Muscle of leg (tissue), 16 donors: ENCODE data around the gene PTPRJ. TPM values are rescaled to one million over a fixed set of nuclear protein-coding genes. Genes with fewer than 3 reads are reported as not detected.
"Not testable (repeated sequence)": the region's sequence is repeated elsewhere in the genome, so short reads cannot be mapped to it uniquely, and the experiment has no call there.

Source experiments
- DNase-seq: peaks from one replicate; pipeline ENCODE4 v3.0.0; 2013
- H3K27ac ChIP-seq: one replicate; pipeline ENCODE4 v1.5.1; 2013; ENCODE audit warnings: mild to moderate bottlenecking, low read length, control low read depth
- H3K27me3 ChIP-seq: one replicate; pipeline ENCODE4 v1.6.1; 2013; ENCODE audit warnings: low read length; ENCODE audit not compliant: control insufficient read depth, insufficient read depth
- H3K36me3 ChIP-seq: one replicate; pipeline ENCODE4 v1.6.1; 2013; ENCODE audit warnings: low read length; ENCODE audit not compliant: control insufficient read depth, insufficient read depth
- H3K4me1 ChIP-seq: one replicate; pipeline ENCODE4 v1.6.1; 2013; ENCODE audit warnings: low read length; ENCODE audit not compliant: control insufficient read depth, insufficient read depth
- H3K4me3 ChIP-seq: one replicate; pipeline ENCODE4 v1.5.1; 2013; ENCODE audit warnings: low read length, control low read depth
- H3K9me3 ChIP-seq: replicated peaks from 2 replicates; pipeline ENCODE4 v1.6.1; 2013; ENCODE audit warnings: low read depth, low read length; ENCODE audit not compliant: control insufficient read depth
- WGBS: methylation state at CpG from one replicate; pipeline ENCODE4 v1.1.5; 2013; ENCODE audit warnings: missing lambda C conversion rate; ENCODE audit not compliant: insufficient coverage; 5-methylcytosine and 5-hydroxymethylcytosine counted together
- long read RNA-seq, 11 donors: transcript quantifications; one replicate each; lab custom pipeline, GENCODE V29; 2026
- polyA plus RNA-seq, 8 donors: library from polyadenylated mRNA; unstranded; fragments of 120-200 nt; gene quantifications; one replicate each; pipeline versions ENCODE4 v1.2.1 to v1.2.3, GENCODE V29; 2013; ENCODE audit warnings: inconsistent platforms in 1 of 8, low replicate concordance in 1 of 8; ENCODE audit not compliant: insufficient read length in 8 of 8, insufficient read depth in 1 of 8
- total RNA-seq: library from RNA; stranded (reverse); fragments of 120-200 nt; gene quantifications from one replicate; pipeline ENCODE4 v1.2.4, GENCODE V29; 2013

PTPRJ gene
- 3.6 TPM for total RNA-seq
- polyA plus RNA-seq: 1 to 10 TPM; 2.9 to 6.0 (median 3.6) TPM
- long read RNA-seq, donor 1: 0 reads
- long read RNA-seq, donor 2: 0 reads
- long read RNA-seq, donor 3: 0 reads
- long read RNA-seq, donor 4: 0 reads
- long read RNA-seq, donor 5: 0 reads
- long read RNA-seq, donor 6: 0 reads
- long read RNA-seq, donor 7: 0 reads
- long read RNA-seq, donor 8: 0 reads
- long read RNA-seq, donor 9: 0 reads
- long read RNA-seq, donor 10: 0 reads
- long read RNA-seq, donor 11: 0 reads

GRCh38 chr11:47980088-47980906 lies at the start of gene PTPRJ:
Gene PTPRJ, plus strand, starts transcription at chr11:47980559. Its CDS starts 354 bp downstream, at chr11:47980913.
- no peaks in the 10 kb centered on the region for H3K36me3 ChIP-seq
- peaks cover 16% of the 10 kb centered on the region for H3K4me1 ChIP-seq
- H3K27ac ChIP-seq: no peak within 1 kb of the TSS
- WGBS: under 1% methylated on average over 103 of the region's 111 CpGs
- peaks cover 17% of the 10 kb centered on the region for H3K27me3 ChIP-seq
- DNase-seq: peak; percentile 70
- H3K4me3 ChIP-seq: peak within 1 kb of the TSS; percentile 50
- H3K9me3 ChIP-seq: no peaks in the 10 kb centered on the region

DNA sequence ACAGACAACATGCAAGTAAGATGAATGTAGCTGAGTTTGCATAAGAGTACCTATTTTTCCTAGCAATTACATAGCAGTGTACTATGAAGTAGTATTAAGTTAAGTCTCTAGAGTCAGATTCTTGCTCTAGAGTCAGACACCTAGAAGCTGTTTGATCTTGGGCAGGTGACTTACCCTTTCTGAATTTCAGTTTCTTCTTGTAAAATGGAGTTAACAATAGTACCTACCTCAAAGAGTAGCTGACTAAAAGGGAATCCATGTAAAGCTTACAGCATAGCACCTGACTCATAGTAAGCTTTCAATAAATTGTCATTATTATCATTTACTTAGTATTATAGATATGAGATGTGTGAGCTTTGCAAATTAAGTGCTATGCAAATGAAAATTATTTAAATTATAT lies 47.8 kb upstream of the PTPRJ start:
- Histone ChIP-seq H3K36me3 (no peaks in the 10 kb centered on the region), H3K27me3 (no peaks in the 10 kb centered on the region), H3K27ac (no peak overlapping the region), H3K9me3 (no peaks in the 10 kb centered on the region), H3K4me3 (no peak overlapping the region), H3K4me1 (peaks cover 3% of the 10 kb centered on the region)
- no peak for DNase-seq

DNA sequence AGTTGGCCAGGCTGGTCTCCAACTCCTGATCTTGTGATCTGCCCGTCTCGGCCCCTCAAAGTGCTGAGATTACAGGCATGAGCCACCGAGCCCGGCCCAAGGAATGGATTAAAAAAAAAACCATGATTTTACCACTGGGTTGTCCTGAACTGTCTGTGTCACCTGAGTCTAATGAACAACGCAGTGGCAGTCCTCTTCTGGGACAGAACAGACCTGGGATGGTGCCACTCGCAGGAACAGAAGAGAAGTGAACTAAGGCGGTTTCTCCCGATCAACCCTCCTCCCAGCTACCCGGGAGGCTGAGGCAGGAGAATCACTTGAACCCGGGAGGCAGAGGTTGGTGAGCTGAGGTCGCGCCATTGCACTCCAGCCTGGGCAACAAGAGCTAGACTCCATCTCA lies 46.6 kb upstream of the PTPRJ start:
- H3K27me3 ChIP-seq, H3K36me3 ChIP-seq, H3K4me1 ChIP-seq, H3K9me3 ChIP-seq, H3K27ac ChIP-seq, DNase-seq, H3K4me3 ChIP-seq: not testable (repeated sequence)
- 89% methylated on average over 4 of the region's 12 CpGs for WGBS

DNA sequence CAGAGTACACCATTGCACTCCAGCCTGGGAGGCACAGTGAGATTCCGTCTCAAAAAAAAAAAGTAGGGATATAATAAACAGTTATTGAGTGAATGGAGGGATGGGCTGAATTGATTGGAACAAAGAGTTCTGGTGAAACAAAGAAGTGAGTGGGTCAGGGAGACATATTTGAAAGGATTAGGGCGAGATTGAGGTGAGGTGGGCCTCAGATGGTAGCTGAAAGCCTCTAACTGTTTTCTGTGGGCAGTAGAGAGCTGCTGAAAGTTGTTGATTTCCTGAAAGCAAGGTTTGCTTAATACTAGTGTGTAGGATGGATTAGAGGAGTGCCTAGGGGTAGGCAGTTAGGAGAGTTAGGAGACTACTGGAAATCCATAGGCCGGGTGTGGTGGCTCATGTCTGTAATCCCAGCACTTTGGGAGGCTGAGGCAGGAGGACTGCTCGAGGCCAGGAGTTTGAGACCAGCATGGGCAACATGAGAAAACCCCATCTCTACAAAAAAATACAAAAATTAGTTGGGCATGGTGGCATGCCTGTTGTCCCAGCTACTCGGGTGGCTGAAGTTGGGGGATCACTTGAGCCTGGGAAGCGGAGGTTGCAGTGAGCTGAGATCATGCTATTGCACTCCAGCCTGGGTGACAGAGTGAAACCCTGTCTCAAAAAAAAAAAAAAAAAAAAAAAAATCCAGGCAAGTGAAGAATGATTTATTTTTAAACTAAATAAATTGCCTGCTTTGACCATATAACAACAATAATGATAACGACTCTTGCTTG lies 41.4 kb upstream of the PTPRJ start:
- H3K27me3 ChIP-seq: no peaks in the 10 kb centered on the region
- no peaks in the 10 kb centered on the region for H3K4me1 ChIP-seq
- no peak overlapping the region for H3K4me3 ChIP-seq
- no peak for DNase-seq
- no peaks in the 10 kb centered on the region for H3K9me3 ChIP-seq
- H3K36me3 ChIP-seq: no peaks in the 10 kb centered on the region
- 88% methylated on average over 3 of the region's 7 CpGs for WGBS
- no peak overlapping the region for H3K27ac ChIP-seq

DNA sequence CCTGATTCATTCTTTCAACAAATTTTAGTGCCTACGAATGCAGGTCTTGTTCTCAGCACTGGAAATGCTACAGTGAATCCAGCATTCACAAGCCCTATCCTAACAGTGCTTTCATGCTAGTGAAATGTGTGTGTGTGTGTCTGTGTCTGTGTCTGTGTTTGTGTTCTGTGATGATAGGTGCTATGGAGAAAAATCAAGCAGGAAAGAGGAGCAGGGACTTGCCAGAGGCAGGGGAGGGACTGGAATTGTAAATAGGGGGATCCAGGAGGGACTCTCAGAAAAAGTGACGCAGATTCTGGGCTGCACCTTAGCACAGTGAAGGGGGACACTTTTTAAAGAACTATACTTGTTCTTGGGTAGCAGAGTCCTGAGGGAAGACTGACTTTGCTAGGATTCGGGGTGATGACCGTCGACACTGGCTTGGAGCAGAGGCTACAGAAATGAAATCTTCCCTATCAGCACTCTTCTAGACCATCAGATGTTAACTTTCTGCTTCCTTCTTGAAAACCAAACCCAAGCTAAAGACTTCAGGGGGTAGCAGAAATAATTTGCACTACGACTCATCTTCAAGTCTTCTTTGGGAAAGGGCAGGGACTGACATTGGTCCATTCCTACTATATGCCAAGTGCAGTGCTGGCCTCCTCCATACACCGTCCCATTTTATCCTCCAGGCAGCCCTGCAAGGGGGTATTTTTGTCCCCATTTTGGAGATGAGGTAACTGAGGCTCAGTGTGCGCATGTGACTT lies 39.3 kb upstream of the PTPRJ start:
- Histone ChIP-seq H3K9me3 (no peaks in the 10 kb centered on the region), H3K27me3 (no peaks in the 10 kb centered on the region), H3K36me3 (no peaks in the 10 kb centered on the region), H3K27ac (no peak overlapping the region), H3K4me1 (no peaks in the 10 kb centered on the region), H3K4me3 (no peak overlapping the region)
- 75% methylated on average over 5 of the region's 8 CpGs for WGBS
- DNase-seq: no peak

GRCh38 chr11:47941907-47942558 lies 38.3 kb upstream of the PTPRJ start:
- H3K27me3 ChIP-seq: no peaks in the 10 kb centered on the region
- no peaks in the 10 kb centered on the region for H3K4me1 ChIP-seq
- whole genome bisulfite sequencing: 90% methylated on average over 5 of the region's 7 CpGs
- peak; percentile 41 for DNase-seq
- no peak overlapping the region for H3K4me3 ChIP-seq
- H3K27ac ChIP-seq: no peak overlapping the region
- no peaks in the 10 kb centered on the region for H3K9me3 ChIP-seq
- no peaks in the 10 kb centered on the region for H3K36me3 ChIP-seq

DNA sequence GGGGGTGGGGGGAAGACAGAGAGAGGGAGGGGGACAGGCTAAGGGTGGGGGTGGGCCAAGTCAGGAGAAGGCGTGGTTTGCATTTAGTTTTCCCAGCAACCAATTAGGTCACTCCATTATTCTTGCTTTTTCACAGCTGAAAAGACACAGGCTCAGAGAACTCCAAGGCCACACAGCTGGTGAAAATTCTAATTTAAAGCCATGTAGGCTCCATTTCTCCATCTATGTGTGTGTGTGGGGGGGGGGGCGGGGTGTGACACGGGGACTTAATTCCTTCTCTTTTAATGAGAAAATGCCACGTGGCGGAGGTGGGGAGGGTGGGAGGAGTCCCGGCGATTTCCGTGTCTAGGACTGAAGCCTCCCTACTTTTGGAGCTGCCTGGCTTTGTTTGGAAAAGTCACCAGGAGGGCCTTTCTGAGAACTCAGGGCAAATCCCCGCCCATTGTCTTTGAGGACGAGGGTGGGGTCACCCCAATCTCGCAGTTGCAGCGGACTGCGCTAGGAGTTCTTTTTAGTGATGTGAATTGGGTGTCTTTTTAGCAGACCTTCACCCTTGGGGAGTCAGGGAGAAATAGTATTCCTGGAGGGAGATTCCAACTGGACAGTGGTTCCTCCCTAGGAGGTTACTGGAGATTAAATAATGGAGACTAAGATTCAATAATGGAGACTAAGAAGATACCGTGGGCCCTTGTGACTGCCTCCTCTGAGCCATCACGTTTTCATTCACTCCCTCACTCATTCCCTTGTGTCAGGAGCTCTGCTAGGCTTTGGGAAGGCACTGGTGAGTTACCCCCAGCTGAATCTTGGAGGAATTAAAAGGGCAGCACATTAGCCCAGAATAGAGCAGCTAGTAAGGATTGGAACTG lies 36.4 kb upstream of the PTPRJ start:
- WGBS: 28% methylated on average over 4 of the region's 15 CpGs
- Histone ChIP-seq H3K27ac (no peak overlapping the region), H3K4me3 (no peak overlapping the region), H3K27me3 (no peaks in the 10 kb centered on the region), H3K9me3 (no peaks in the 10 kb centered on the region), H3K4me1 (no peaks in the 10 kb centered on the region), H3K36me3 (no peaks in the 10 kb centered on the region)
- no peak for DNase-seq

- H3K4me3 ChIP-seq: no peak overlapping the region
- no peak for DNase-seq
- no peaks in the 10 kb centered on the region for H3K4me1 ChIP-seq
- no peak overlapping the region for H3K27ac ChIP-seq
- H3K27me3 ChIP-seq: no peaks in the 10 kb centered on the region
- no peaks in the 10 kb centered on the region for H3K9me3 ChIP-seq
- no peaks in the 10 kb centered on the region for H3K36me3 ChIP-seq
These were observed 35.7 kb upstream of the PTPRJ start for GRCh38 chr11:47944632-47945031.
